GM23338 (cell line): ENCODE data around the gene PTX3. TPM values are rescaled to one million over a fixed set of nuclear protein-coding genes. Genes with fewer than 3 reads are reported as not detected.

Experiments used
- ATAC-seq: fragments of 200-7000 bp; cut with Tn5 transposase; 3 replicates; pipeline ENCODE4 v1.9.1; 2020
- DNase-seq: peaks from one replicate; pipeline ENCODE4 v3.0.0-alpha.2; 2015; ENCODE audit warnings: low spot score
- H2AFZ ChIP-seq: fragments of 200-600 bp; sonication (generic); 2 replicates; pipeline ENCODE4 v1.8.0; 2016; ENCODE audit warnings: antibody characterized with exemption, mild to moderate bottlenecking, moderate library complexity
- H3F3A ChIP-seq: fragments of 200-600 bp; sonication (generic); replicated peaks from 2 replicates; pipeline ENCODE4 v1.8.0; 2017; ENCODE audit warnings: antibody characterized with exemption, mixed run types, low read depth
- H3K27ac ChIP-seq: fragments of 200-600 bp; sonication (generic); 2 replicates; pipeline ENCODE4 v1.6.1; 2016; ENCODE audit warnings: low read depth
- H3K27me3 ChIP-seq: fragments of 200-600 bp; sonication (generic); 2 replicates; pipeline ENCODE4 v1.8.0; 2016; ENCODE audit warnings: mild to moderate bottlenecking, mixed run types, moderate library complexity; ENCODE audit not compliant: insufficient read depth
- H3K36me3 ChIP-seq: fragments of 200-600 bp; sonication (generic); 2 replicates; pipeline ENCODE4 v1.8.0; 2016; ENCODE audit warnings: mild to moderate bottlenecking; ENCODE audit not compliant: insufficient read depth
- H3K4me1 ChIP-seq: fragments of 200-600 bp; sonication (generic); 2 replicates; pipeline ENCODE4 v1.8.0; 2016; ENCODE audit warnings: mild to moderate bottlenecking, moderate library complexity; ENCODE audit not compliant: insufficient read depth
- H3K4me2 ChIP-seq: fragments of 200-600 bp; sonication (generic); 2 replicates; pipeline ENCODE4 v1.7.1; 2017; ENCODE audit warnings: mixed run types
- H3K4me3 ChIP-seq: fragments of 200-600 bp; sonication (generic); 2 replicates; pipeline ENCODE4 v1.6.1; 2016; ENCODE audit warnings: mixed run types
- H3K79me2 ChIP-seq: fragments of 200-600 bp; sonication (generic); replicated peaks from 2 replicates; pipeline ENCODE4 v1.8.0; 2017; ENCODE audit warnings: mild to moderate bottlenecking; ENCODE audit not compliant: insufficient read depth
- H3K9me2 ChIP-seq: fragments of 200-600 bp; sonication (generic); 2 replicates; pipeline ENCODE4 v1.8.0; 2017; ENCODE audit not compliant: insufficient read depth
- H4K20me1 ChIP-seq: fragments of 200-600 bp; sonication (generic); replicated peaks from 2 replicates; pipeline ENCODE4 v1.8.0; 2017; ENCODE audit warnings: mild to moderate bottlenecking; ENCODE audit not compliant: insufficient read depth
- H3K27ac Mint-ChIP-seq: 2 replicates; pipeline ENCODE4 v1.8.0; 2020; ENCODE audit warnings: inconsistent platforms, mild to moderate bottlenecking, moderate library complexity, mixed read lengths
- H3K27me3 Mint-ChIP-seq: 3 replicates; pipeline ENCODE4 v1.8.0; 2022; ENCODE audit warnings: low read depth, mild to moderate bottlenecking, moderate library complexity, mixed read lengths, inconsistent platforms; ENCODE audit not compliant: insufficient read depth, poor library complexity
- H3K36me3 Mint-ChIP-seq: 3 replicates; pipeline ENCODE4 v1.8.0; 2021; ENCODE audit warnings: low read depth, mild to moderate bottlenecking, inconsistent platforms, moderate library complexity, mixed read lengths
- H3K4me1 Mint-ChIP-seq: 3 replicates; pipeline ENCODE4 v1.8.0; 2020; ENCODE audit warnings: mild to moderate bottlenecking, inconsistent platforms, mixed read lengths
- H3K4me3 Mint-ChIP-seq: 3 replicates; pipeline ENCODE4 v1.8.0; 2021; ENCODE audit warnings: moderate library complexity, mild to moderate bottlenecking, inconsistent platforms, mixed read lengths
- H3K9me3 Mint-ChIP-seq: 3 replicates; pipeline ENCODE4 v1.8.0; 2020; ENCODE audit warnings: moderate library complexity, mild to moderate bottlenecking, inconsistent platforms, mixed read lengths
- CREB1 ChIP-seq: fragments of 250-450 bp; sonication (Bioruptor Pico); IDR thresholded peaks from 2 replicates; pipeline ENCODE4 v1.5.0; 2020; ENCODE audit warnings: low read depth, mild to moderate bottlenecking, moderate library complexity
- CTCF ChIP-seq, 2 experiments: fragments of 200-600 bp in 1 of 2; sonication (generic) in 1 of 2; conservative IDR thresholded peaks; 2 replicates each; pipeline versions ENCODE4 v1.5.1 to v1.6.1; 2016 to 2017; ENCODE audit warnings: antibody characterized with exemption in 2 of 2, low read depth in 2 of 2, mild to moderate bottlenecking in 2 of 2, moderate library complexity in 1 of 2
- ETS1 ChIP-seq: IDR thresholded peaks from 2 replicates; pipeline ENCODE4 v1.6.1; 2016; ENCODE audit warnings: antibody characterized with exemption
- EZH2phosphoT487 ChIP-seq: fragments of 200-600 bp; sonication (generic); IDR thresholded peaks from one replicate; pipeline ENCODE4 v1.8.1; 2018; ENCODE audit warnings: antibody characterized with exemption; ENCODE audit not compliant: unreplicated experiment
- JUNB ChIP-seq: IDR thresholded peaks from one replicate; pipeline ENCODE4 v1.6.1; 2016; ENCODE audit warnings: antibody characterized with exemption; ENCODE audit not compliant: unreplicated experiment
- POLR2AphosphoS5 ChIP-seq: IDR thresholded peaks from 2 replicates; pipeline ENCODE4 v1.6.1; 2016; ENCODE audit warnings: antibody characterized with exemption, low read depth
- REST ChIP-seq: IDR thresholded peaks from one replicate; pipeline ENCODE4 v1.6.1; 2018; ENCODE audit warnings: antibody characterized with exemption; ENCODE audit not compliant: unreplicated experiment
- STAT1 ChIP-seq: IDR thresholded peaks from one replicate; pipeline ENCODE4 v1.6.1; 2016; ENCODE audit warnings: antibody characterized with exemption; ENCODE audit not compliant: unreplicated experiment
- ZNF114 ChIP-seq: fragments of 250-450 bp; sonication (Bioruptor Pico); IDR thresholded peaks from 2 replicates; pipeline ENCODE4 v1.5.0; 2020; ENCODE audit warnings: mild to moderate bottlenecking, moderate library complexity
- ZNF331 ChIP-seq: fragments of 250-450 bp; sonication (Bioruptor Pico); IDR thresholded peaks from 2 replicates; pipeline ENCODE4 v1.5.0; 2020; ENCODE audit warnings: low read depth, mild to moderate bottlenecking, moderate library complexity
- polyA plus RNA-seq: library from polyadenylated mRNA; unstranded; fragments of >200 nt; fragmentation: Nextera tagmentation; extraction: Ambion mirVana; gene quantifications from 2 replicates; pipeline ENCODE4 v1.2.1, GENCODE V29; 2016
- total RNA-seq: library from RNA; depleted of rRNA; stranded (reverse); fragments of >200 nt; shearing (Covaris generic); gene quantifications from 2 replicates; pipeline ENCODE4 v1.2.3, GENCODE V29; 2014

Gene PTX3
- total and polyA plus RNA-seq, 2 experiments from 2014 or later: 1.2 to 2.4 TPM

GRCh38 chr3:157412323-157412855, 24.3 kb upstream of the PTX3 start (continued):
- TF ChIP-seq REST (no peak), CREB1 (CRISPR knock-in tag) (no peak)

- Mint-ChIP-seq H3K9me3 (no peaks in the 10 kb centered on the region), H3K36me3 (peaks cover 6% of the 10 kb centered on the region; the same call in 1 of the 3 replicates), H3K4me1 (peaks cover 9% of the 10 kb centered on the region), H3K27ac (no peak overlapping the region), H3K4me3 (no peak overlapping the region), H3K27me3 (no peaks in the 10 kb centered on the region)
- Histone ChIP-seq H3K4me1 (no peaks in the 10 kb centered on the region), H3K4me3 (no peak overlapping the region), H3K27me3 (no peaks in the 10 kb centered on the region), H2AFZ (no peak overlapping the region), H3K36me3 (no peaks in the 10 kb centered on the region), H3K79me2 (no peaks in the 10 kb centered on the region), H4K20me1 (no peaks in the 10 kb centered on the region), H3K9me2 (0 out of 2 replicates have a peak, but pooled peaks cover 13% of the 10 kb centered on the region), H3K27ac (no peak overlapping the region), H3F3A (no peaks in the 10 kb centered on the region), H3K4me2 (no peak overlapping the region)
- ATAC-seq: no peak
- TF ChIP-seq CTCF (conservative IDR thresholded peaks at IDR 0.05; ENCODE audit: low read depth in 2 of 2) (no peak), ETS1 (no peak), ZNF114 (CRISPR knock-in tag) (no peak), EZH2phosphoT487 (no peak), STAT1 (no peak), POLR2AphosphoS5 (no peak), JUNB (no peak), ZNF331 (CRISPR knock-in tag) (no peak), REST (no peak)
- no peak for DNase-seq
These were observed 21.8 kb upstream of the PTX3 start for GRCh38 chr3:157414861-157415260.
